NT2/D1 (cell line): ENCODE measurements around the gene GPR146.

Experiments used
- SUZ12 ChIP-seq: IDR thresholded peaks from 2 replicates; pipeline ENCODE4 v1.6.1; 2011; ENCODE audit not compliant: insufficient read length, insufficient read depth; ENCODE audit errors: extremely low read depth
- YY1 ChIP-seq: IDR thresholded peaks from 2 replicates; pipeline ENCODE4 v1.6.1; 2011; ENCODE audit not compliant: insufficient read length, insufficient read depth
- ZNF274 ChIP-seq: IDR thresholded peaks from 2 replicates; pipeline ENCODE4 v1.6.1; 2011; ENCODE audit warnings: mild to moderate bottlenecking, low read depth, low read length

DNA sequence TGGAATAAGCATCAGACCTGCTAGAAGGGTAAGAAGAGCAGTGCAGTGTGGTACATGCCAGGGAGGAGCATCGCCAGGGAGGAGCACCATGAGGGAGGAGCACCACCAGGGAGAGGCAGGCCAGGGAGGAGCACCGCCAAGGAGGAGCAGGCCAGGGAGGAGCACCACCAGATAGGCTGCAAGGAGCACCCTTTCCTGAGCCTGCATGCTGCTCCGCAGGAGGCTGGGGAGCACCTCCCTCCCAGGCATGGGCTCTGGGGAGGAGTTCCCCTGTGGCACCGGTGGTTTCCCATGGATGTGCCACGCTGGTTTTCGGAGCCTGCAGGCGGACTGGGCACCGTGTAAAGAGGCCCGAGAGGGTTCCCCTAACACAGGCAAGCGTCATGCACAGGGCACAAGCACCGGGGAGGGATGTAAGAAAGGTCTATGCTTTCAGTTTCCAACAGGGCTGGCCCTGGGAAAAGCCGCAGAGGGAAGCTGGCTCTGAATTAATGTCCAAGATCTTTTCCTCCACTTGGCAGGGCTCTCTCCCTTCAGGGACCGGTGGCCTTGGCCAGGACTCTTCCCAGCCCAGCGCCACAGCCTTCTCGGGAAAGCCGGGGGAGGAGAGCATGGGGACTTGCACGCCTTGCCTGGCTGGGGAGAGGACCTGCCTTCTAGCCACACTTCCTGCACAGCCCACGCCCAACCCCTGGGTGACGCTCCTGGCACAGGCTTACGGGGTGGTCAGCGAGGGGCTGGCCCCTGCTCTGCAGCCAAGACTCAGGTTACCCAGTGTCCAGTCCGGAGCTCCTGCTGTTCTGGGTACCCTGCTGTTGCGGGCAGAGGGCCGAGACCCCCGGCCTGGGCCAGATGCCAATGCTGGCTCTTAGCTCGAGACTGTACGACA lies 32.1 kb downstream of the GPR146 start:
- TF ChIP-seq SUZ12: no peak
- TF ChIP-seq ZNF274: no peak
- no peak for TF ChIP-seq YY1
